Fibroblast of skin of abdomen (primary cell): ENCODE results near the gene PNPT1.

Source experiments
- DNase-seq: peaks from one replicate; pipeline ENCODE4 v3.0.0-alpha.2; 2013

The PNPT1 gene

DNA sequence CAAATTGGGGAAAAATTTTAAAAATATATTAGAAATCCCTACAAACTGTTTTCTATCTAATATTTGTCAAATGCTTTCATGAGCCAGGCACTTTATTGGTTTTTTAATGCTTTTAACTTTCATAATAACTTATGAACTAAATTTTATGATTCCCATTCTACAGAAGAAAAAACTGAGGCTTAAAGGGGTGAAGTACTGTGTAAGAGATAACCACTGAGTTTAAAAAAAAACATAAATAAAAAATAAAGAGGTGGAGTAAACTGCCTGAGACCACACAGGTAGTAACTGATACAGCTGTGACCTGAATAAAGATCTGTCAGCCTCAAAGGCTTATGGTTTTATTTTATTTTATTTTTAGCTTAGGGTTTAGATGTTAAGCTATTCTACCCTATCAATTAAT lies 24.7 kb downstream of the PNPT1 start:
- no peak for DNase-seq

DNA sequence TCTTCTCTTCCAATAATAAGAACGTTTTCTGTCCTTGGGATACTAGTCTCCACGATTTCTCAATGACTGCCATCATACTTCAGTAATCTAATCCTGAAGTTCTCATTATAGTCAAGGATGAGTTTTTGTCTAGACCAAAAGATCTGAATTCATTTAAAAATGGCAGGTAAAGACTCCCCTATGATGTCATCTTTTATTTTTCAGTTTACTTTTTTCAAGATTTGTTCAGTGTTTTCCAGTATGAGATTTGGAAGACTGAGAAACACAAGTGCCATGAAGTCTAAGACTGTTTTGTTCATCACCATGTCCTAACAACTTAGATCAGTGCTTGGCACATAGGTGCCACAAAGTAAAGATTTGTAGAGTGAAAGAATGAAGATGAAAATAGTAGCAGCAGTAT lies 40.4 kb downstream of the PNPT1 start:
- no peak for DNase-seq

DNA sequence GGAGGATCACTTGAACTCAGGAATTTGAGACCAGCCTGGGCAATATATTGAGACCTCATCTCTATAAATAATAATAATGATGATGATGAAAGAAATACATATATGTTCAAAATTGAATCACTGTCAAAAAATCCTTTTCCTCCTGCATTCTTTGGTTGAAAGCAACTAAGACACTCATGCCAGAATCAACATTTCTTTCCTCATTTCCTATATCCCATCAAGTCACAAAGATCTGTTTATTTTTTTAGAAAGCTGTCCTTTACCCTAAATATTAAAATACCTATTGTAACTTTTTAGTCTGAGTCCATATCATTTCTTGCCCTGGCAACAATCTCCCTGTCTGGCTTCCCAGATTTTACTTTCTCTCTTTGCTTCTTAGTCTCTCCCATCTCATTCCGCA lies 44.4 kb downstream of the PNPT1 start:
- DNase-seq: no peak

DNA sequence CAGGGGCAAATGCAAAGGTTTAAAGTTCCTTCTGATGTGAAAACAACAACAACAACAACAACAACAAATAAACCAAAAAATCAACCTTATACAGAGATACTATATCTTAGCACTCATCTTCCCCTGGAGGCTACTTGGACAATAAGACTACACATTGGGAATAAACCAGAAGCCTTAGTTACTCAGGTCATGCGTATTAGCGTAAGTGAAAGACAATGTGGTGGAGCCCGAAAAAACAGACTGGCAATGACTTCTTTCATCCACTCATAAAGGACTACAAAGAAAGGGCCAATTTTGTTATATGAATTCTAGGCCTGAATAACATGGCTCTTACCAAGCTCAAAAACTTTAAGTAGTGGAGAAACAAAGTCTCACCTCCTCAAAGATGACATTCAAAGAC lies 56.8 kb downstream of the PNPT1 start:
- no peak for DNase-seq

DNA sequence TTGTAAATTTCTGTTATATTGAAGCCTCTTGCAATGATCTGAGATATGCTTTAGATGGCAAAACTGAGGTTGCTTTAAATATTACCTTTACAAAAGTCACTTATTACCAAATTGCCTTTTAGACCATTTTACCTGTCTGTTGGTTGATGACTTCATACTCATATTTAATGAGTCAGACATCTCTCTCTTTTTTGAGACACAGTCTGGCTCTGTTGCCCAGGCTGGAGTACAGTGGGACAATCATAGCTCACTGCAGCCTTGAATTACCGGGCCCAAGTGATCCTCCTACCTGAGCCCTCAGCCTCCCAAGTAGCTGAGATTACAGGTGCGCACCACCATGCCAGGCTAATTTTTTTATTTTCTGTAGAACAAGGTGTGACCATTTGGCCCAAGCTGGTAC lies 64.7 kb downstream of the PNPT1 start:
- no peak for DNase-seq

DNA sequence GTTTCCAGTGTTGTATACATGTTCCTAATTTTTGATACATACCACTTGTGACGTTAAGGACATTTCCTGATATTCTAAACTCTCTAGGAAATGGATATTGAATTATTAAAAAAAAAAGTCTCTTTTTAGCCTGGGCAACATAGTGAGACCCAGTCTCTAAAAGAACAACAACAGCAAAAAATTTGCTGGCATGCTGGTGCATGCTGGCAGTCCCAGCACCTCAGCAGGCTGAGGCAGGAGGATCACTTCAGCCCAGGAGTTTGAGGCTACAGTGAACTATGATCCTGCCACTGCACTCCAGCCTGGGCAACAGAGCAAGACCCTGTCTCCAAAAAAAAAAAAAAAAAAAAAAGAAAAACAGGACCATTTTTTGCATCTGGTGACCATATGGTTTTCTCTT lies 65.7 kb downstream of the PNPT1 start:
- no peak for DNase-seq

DNA sequence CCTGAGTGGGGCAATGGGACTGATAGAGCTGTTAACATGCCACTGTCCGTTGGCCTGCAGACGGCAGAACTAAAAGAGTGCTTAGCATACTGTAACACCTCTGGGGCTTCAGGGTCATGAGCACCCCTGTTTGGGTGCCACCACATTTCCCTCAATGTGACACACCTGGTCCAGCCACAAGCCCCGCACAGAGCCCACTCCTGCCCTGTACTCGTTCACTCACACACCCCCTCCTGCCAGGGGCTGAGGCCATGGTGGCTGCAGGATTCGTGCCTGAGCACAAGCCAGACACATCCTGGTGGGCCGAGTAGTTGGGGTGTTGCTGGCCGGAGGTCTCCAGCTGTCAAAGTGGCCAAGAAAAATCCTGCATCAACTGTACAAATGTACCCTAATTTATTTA lies 71.8 kb downstream of the PNPT1 start:
- no peak for DNase-seq

DNA sequence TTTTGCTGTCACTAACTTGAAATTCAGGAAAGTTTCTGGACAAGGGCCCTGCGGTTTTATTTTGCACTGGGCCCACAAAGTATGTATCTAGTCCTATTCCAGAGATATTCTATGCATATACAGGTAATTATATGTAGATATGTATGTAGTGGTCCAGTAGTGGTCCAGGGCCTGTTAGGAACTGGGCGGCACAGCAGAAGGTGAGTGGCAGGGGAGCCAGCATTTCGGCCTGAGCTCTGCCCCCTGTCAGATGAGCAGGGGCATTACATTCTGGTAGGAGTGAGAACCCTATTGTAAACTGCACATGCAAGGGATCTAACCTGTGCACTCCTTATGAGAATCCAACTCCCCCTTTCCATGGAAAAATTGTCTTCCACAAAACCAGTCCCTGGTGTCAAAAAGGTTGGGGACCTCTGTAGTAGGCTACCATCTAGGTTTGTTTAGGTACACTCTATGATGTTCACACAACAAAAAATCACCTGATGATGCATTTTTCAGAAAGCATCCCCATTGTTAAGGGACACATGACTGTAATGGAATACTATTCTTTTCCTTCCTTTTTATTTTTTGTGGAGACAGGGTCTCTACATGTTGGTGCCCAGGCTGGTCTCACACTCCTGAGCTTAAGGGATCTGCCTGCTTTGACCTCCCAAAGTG lies 73.4 kb downstream of the PNPT1 start:
- no peak for DNase-seq

DNA sequence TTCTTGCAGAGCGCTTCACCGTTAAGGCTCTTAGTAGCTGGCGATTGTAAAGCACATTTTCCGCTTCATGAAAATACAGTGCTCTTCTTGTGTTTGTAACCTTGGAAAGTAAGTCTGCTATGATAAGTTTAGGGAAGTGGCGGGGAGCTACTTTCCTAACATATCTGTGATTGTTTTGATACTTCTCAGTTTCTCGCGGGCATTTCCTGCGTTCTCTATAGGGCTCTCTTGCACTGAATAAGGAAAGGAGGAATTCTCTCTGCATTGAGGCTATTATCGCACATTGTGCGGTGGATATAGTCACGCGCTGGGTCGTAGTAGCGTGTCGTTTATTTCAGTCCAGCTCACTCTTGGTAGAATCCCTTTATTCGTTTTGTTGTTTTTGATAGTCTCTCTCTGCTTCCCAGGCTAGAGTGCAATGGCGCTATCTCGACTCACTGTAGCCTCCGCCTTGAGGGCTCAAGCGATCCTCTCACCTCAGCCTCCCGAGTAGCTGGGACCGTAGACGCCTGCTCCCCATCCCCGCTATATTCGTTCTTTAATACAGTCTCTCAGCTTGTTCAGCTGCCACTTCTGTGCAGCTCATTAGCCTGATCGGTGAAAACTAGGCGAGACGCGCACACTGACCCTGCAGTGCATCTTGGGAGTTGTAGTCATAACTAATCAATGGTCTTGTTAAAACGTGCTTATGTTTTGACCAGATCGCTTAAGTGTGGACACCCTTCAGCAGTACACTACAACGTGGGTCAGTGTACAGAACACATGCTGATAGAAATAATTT lies 75.2 kb downstream of the PNPT1 start:
- DNase-seq: peak; percentile 45

DNA sequence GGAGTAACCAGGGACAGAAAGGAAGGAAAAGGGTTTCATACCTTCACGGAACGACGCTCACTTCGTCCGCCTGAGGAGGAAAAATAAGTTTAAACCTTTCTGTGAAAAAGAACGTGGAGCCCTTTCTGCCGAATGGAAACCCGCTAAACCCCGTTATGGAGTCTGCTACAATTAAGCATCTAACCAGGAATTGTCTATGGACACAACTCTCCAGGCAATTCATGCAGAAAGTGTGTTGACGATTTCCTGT lies 75.7 kb downstream of the PNPT1 start:
- DNase-seq: peak; percentile 2

DNA sequence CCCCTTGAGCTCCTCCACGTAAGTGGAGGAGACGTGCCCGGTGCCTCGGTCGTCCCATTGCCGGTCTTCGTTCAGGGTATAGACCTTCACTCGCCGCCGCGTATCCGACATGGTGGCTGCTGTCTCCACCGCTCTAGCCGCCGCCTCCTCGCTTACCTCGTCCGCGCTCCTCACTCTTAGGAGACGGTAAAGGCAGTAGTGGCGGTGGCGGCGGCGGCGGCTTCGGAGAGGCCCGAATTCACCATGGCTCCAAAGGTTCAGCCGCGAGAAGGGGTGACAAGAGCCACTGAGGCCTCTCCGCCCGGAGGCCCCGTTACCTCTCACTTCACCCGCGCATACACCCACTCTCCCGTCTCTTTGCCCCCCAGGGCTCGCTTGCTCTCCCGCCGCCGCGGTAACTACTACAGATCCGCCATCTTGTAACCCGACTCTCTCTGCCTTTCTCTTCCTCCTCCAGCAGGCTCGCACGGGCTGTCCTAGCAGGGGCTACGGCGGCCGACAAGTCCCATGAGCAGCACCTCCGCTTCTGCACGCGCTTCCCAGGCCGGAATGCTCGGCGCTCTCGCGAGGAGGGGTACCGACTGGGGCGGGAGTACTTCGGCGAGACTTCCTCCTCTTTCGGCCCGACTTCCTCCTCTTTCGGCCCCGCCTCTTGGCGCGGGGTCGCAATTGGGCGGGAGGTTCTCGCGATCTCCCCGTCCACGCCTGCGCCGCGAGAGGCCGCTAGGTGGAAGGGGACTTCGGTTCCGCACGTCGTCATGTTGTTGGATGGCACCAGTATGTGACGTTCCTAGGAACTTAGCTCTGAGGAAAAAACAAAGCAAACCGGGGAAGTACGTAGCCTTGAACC lies 76.2 kb downstream of the PNPT1 start, which contains the start of gene PPP4R3B:
PPP4R3B (minus strand) TSS at position 448 of the 850 bp plus-strand sequence; CDS start at position 111, 337 bp downstream.
- peak; percentile 100 for DNase-seq

DNA sequence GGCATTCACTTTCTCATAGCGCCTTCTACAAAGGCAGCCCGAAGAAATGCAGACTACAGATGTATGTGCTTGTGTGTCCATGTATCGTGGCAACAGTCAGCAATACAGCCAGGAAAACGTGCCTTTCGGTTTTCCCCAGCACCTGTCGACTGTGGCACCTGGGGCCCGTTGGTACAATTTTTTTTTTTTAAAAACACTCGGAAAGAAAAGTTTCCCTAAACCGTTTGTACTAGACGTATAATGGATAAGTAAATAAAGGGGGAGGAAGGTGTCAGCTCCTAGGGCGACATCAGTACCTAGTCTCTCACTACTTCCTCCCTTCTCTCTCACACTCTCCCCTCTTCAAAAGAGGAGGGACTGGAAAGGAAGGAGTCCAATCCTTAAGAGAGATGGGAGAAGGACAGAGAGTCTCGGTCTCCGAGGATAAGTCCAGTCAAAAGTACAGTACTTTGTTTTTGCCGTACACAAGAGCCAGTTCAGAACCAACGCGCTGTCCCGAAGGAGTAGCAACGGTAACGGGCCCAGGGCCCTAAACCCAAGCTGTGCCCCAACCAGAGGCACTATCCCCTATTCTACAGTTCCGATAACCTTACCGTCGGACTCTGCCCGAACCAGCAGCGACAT lies 77.0 kb downstream of the PNPT1 start:
- DNase-seq: peak; percentile 37

DNA sequence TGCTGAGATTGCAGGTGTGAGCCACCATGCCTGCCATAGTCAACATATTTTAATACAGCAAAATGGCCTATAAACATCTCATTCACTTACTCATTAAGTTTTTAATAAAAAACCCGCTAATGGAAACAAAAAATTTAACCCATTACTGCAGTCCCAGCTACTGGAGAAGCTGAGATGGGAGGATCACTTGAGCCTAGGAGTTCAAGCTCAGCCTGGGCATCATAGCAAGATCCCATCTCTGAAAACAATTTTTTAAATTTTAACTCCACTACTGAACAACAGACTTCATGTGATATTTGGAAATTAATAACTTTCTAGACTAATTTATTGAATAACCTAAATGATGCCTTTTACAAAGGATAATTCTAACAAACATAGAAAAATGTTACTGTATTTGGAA lies 81.6 kb downstream of the PNPT1 start:
- no peak for DNase-seq

DNA sequence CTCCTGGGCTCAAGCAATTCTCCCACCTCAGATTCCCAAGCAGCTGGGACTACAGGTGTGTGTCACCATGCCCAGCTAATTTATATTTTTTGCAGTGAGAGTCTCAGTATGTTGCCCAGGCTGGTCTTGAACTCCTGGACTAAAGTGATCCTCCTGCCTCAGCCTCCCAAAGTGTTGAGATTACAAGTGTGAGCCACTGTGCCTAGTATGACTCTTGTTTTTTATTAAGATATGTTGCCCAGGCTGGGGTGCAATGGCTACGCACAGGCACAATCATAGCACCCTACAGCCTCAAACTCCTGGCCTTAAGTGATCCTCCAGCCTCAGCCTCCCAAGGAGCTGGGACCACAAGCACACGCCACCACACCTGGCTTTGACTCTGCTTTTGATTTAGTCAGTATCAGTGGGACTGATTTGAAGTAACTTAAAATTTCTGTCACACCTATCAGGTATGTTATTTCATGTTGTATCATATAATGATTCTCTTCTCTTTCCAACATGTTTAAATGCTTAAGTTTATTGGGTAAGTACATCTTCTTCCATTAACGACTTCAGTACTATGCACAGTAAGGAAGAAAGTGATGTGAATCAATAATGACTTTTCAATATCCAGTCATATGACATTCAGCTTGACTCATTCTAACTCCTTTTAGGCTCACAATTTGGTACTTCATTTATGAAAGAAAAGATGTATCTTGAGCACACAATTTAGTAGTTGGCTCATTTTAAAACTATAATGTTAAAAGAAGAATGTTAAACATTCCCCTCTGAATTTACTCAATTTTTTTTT lies 82.5 kb downstream of the PNPT1 start:
- no peak for DNase-seq

DNA sequence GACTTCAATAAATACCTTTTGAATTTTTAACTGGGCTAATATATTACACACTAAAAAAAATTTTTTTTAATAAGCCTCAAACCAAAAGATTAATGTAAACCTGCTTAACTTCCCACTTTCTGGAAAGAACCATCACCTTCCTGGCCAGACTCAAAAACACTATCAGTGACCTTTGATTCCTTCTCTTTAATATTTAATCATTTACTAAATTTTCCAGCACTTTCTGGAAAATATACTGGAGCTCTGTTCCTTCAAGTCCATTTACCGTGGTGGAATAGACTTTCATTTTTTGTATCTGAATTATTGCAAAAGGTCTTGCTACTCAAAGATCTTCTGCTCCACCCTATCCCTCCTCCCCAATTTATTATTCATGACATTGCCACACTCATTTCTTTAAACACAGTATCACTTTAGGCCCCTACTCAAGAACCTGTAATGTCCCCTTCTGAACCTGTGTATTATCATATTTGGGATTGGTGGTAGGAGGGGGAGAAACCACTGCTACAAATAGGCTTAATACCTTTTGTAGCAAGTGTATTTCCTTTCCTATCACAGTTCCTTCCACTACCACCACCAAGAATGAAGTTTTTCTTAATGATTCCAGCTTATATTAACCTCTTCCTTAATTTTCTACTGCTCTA lies 83.6 kb downstream of the PNPT1 start:
- no peak for DNase-seq

DNA sequence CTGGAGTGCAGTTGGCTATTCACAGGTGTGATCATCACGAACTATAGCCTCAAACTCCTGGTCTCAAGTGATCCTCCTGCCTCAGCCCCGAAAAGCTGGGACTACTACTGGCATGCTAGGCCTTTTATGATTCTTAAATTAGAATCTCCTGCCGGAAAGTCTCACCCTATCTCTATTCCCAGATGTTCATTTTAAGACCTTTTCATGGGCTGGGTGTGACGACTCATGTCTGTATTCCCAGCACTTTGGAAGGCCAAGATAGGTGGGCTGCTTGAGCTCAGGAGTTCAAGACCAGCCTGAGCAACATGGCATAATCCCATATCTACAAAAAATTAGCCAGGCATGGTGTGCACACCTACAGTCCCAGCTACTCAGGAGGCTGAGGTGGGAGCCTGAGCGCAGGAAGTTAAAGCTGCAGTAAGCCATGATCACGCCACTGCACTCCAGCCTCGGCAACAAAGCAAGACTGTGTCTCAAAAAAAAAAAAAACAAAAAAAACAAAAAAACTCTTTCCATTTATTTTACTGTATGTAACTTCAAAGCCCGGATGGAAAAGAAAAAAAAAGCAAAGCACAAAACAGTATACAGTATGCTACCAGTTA lies 84.3 kb downstream of the PNPT1 start:
- DNase-seq: no peak

DNA sequence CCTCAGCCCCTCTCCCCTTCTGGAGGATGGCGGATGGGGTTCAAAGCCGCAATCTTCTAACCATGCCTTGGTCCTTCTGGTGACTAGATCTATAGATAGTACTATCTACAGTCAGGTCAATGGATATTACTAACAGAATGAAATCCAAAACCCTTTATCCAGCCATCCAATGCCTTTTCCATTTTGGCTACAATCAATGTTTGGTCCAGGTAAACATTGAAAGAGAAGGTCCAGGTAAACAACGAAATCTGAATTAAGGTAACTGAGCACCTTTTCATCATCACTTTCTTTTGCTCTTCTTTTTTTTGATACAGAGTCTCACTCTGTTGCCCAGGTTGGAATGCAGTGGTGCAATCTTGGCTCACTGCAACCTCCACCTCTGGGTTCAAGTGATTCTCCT lies 85.9 kb downstream of the PNPT1 start:
- DNase-seq: no peak

DNA sequence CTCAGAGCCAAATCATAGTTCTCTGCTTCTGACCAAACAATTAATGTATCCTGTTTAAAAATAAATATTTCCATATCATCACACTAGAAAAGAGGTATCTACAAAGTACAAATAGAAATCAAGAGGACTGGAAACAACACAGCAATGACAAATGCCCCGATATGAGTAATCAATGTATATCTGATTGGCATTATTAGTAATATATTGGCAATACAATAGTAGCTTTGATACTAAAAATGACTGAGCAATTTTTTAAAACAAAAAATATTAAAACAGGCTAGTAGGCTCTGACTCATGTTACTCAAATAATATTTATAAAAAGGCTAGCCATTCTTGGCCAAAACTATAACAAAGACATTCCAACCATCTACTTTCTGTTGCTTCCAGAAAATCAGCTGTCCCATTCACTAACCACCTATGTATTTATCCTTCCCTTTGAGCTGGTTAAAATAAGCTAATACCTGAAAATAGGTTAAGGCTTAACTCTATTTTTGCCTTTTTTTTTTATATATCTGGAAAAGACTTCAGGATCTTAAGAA lies 89.5 kb downstream of the PNPT1 start:
- no peak for DNase-seq

DNA sequence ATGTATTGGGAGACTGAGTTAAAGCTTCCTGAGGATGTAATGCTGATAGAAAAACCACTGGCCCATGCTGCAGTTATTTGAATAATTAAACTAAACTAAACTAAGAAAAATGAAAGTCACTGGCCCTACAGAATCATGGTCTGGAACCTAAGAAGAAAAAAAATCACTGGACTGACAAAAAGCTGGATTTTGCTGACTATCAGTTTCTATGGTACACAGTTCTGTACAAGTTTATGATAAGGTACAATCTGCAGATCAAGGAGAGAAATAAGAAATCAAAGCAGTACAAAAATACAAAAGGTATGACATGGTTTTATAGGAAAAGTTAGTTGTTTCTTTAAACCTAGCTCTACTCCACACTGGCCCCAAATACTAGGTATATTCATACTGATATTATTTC lies 91.8 kb downstream of the PNPT1 start:
- no peak for DNase-seq

DNA sequence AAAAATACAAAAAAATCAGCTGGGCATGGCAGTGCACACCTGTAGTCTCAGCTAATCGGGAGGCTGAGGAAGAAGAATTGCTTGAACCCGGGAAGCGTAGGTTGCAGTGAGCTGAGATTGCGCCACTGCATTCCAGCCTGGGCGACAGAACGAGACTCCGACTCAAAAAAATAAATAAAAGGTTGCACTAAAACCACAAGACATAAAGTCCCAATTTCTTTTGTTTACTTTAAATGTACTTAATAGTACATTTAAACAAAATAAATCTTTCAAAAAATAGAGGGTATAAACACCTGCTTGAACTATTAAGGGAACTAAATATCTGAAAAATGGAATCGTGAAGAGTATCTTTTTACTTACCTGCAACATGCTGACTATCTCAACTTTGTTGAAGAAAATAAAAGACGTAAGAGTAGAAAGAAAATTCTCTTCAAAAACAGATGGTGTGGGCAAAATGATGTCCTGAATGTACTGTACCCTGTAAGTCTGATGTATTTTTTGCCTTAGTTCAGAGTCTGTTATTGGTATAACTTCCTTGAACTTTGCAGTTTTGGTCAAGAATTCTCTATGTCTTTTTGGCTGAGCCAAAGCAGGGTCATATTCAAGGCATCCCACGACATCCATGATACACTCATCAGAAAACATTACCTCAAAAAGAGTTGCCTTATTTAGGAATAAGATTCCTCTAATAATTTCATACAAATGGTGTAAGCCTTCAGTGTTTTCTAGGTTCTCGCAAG lies 95.4 kb downstream of the PNPT1 start:
- no peak for DNase-seq
